ENCODE data around the gene IQCH. TPM values are rescaled to one million over a fixed set of nuclear protein-coding genes. Genes with fewer than 3 reads are reported as not detected.
A peak's percentile ranks its signal among the peaks of the same experiment; 100 is the strongest.

The IQCH gene
- total and polyA plus RNA-seq, 9 of the 15 experiments (the other 6 are each of a cell fraction or from before 2014, with no cell fraction given), result 1.8 to 3.9 (median 2.7) TPM

DNA sequence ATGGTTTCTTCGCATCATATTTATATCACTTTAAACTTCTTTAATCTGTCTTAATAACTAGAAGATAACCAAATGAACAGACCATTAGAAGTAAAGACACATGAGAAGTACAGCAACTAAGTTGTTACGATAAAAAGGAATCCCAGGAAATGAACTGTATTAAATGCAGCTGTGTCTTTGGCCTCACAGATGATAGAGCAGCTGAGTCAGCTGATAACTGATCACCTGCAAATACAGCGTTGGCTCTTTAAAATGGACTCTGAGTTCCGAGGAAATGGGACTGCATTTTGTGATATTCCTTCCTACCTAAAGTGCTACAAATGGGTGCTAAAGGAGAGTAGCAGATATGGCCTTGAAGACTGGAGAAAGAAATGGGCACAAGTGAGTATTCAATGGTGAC is 145.3 kb downstream of the IQCH start (continued):
- TF ChIP-seq HMGN3 (IDR thresholded peaks at IDR 0.05; ENCODE audit: borderline replicate concordance, extremely low read depth, insufficient read length, low read depth, low read length) (no peak), U2AF2 (optimal IDR thresholded peaks at IDR 0.05; ENCODE audit: low read depth, low read length) (no peak), ZNF586 (CRISPR knock-in tag; conservative IDR thresholded peaks at IDR 0.05) (no peak), ZNF551 (CRISPR knock-in tag; IDR thresholded peaks at IDR 0.05) (no peak), GATAD2B (IDR thresholded peaks at IDR 0.05; ENCODE audit: borderline replicate concordance) (no peak), RHOXF2B (CRISPR knock-in tag; conservative IDR thresholded peaks at IDR 0.05) (no peak), ZNF316 (IDR thresholded peaks at IDR 0.05) (peak; percentile 97), ZNF174 (CRISPR knock-in tag; IDR thresholded peaks at IDR 0.05) (no peak), HDAC8 (tag; IDR thresholded peaks at IDR 0.05) (no peak), ARID4B (CRISPR knock-in tag; IDR thresholded peaks at IDR 0.05) (no peak), MAFK (IDR thresholded peaks at IDR 0.05; ENCODE audit: low read length) (peak; percentile 86), TAF9B (IDR thresholded peaks at IDR 0.05; ENCODE audit: partially characterized antibody) (peak; percentile 72), PURB (CRISPR knock-in tag; IDR thresholded peaks at IDR 0.05; ENCODE audit: low read depth) (no peak), SP2 (IDR thresholded peaks at IDR 0.05; ENCODE audit: extremely low read depth, low read depth, low read length, poor library complexity, severe bottlenecking) (no peak), ARHGAP35 (IDR thresholded peaks at IDR 0.05; ENCODE audit: partially characterized antibody) (no peak), TAL1 (IDR thresholded peaks at IDR 0.05) (peak; percentile 32; the same call in 1 of the 2 replicates)
- TF ChIP-seq, protein P1, sequence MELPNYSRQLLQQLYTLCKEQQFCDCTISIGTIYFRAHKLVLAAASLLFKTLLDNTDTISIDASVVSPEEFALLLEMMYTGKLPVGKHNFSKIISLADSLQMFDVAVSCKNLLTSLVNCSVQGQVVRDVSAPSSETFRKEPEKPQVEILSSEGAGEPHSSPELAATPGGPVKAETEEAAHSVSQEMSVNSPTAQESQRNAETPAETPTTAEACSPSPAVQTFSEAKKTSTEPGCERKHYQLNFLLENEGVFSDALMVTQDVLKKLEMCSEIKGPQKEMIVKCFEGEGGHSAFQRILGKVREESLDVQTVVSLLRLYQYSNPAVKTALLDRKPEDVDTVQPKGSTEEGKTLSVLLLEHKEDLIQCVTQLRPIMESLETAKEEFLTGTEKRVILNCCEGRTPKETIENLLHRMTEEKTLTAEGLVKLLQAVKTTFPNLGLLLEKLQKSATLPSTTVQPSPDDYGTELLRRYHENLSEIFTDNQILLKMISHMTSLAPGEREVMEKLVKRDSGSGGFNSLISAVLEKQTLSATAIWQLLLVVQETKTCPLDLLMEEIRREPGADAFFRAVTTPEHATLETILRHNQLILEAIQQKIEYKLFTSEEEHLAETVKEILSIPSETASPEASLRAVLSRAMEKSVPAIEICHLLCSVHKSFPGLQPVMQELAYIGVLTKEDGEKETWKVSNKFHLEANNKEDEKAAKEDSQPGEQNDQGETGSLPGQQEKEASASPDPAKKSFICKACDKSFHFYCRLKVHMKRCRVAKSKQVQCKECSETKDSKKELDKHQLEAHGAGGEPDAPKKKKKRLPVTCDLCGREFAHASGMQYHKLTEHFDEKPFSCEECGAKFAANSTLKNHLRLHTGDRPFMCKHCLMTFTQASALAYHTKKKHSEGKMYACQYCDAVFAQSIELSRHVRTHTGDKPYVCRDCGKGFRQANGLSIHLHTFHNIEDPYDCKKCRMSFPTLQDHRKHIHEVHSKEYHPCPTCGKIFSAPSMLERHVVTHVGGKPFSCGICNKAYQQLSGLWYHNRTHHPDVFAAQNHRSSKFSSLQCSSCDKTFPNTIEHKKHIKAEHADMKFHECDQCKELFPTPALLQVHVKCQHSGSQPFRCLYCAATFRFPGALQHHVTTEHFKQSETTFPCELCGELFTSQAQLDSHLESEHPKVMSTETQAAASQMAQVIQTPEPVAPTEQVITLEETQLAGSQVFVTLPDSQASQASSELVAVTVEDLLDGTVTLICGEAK (IDR thresholded peaks at IDR 0.05), result no peak
- TF ChIP-seq, protein P1 (CRISPR knock-in tag; IDR thresholded peaks at IDR 0.05), result no peak

Data from K562 (cell line).